RWPE1 (cell line): ENCODE results near the gene GADD45GIP1.
"Not testable (repeated sequence)": the region's sequence is repeated elsewhere in the genome, so short reads cannot be mapped to it uniquely, and the experiment has no call there.

Source experiments
- CTCF ChIA-PET: fragments of 350-600 bp; sonication (Branson Sonifier 250); formaldehyde crosslinking; extraction: SDS; loops from one replicate; lab custom pipeline; 2021; lab: Yijun Ruan, JAX
- POLR2A ChIA-PET: fragments of 400-600 bp; formaldehyde crosslinking; extraction: SDS; loops from one replicate; lab custom pipeline; 2020; ENCODE audit warnings: antibody characterized with exemption; ENCODE audit not compliant: low non-redundant PET; lab: Yijun Ruan, JAX
- DNase-seq: peaks from one replicate; pipeline ENCODE4 v3.0.0; 2012; ENCODE audit warnings: low spot score
- H3K27ac ChIP-seq: fragments of 450-650 bp; 2 replicates; pipeline ENCODE4 v1.5.1; 2017
- TF ChIP-seq, protein P1 (sequence below): fragments of 450-650 bp; conservative IDR thresholded peaks from 2 replicates; pipeline ENCODE4 v1.5.1; 2017; ENCODE audit warnings: low read depth, mild to moderate bottlenecking

The GADD45GIP1 gene

DNA sequence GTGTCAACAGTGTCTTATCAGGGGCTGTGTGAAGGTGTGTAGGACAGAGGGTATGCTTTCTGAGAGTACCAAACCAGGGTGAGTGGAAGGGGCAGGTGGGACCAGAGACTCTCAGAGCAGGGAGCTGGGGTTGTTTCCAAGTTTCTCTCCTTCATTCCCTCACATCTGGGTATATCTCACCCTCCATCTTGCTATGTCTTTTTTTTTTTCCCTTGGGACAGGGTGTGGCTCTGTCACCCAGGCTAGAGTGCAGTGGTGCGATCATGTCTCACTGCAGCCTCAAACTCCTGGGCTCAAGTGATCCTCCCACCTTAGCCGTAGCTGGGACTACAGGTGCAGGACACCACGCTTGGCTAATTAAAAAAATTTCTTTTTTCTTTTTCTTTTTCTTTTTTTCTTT, 23.0 kb upstream of the GADD45GIP1 start:
- no peak overlapping the region for H3K27ac ChIP-seq
- DNase-seq: no peak
- TF ChIP-seq, protein P1, sequence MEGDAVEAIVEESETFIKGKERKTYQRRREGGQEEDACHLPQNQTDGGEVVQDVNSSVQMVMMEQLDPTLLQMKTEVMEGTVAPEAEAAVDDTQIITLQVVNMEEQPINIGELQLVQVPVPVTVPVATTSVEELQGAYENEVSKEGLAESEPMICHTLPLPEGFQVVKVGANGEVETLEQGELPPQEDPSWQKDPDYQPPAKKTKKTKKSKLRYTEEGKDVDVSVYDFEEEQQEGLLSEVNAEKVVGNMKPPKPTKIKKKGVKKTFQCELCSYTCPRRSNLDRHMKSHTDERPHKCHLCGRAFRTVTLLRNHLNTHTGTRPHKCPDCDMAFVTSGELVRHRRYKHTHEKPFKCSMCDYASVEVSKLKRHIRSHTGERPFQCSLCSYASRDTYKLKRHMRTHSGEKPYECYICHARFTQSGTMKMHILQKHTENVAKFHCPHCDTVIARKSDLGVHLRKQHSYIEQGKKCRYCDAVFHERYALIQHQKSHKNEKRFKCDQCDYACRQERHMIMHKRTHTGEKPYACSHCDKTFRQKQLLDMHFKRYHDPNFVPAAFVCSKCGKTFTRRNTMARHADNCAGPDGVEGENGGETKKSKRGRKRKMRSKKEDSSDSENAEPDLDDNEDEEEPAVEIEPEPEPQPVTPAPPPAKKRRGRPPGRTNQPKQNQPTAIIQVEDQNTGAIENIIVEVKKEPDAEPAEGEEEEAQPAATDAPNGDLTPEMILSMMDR: no peak
- POLR2A ChIA-PET: no interaction called here
- CTCF ChIA-PET: interaction anchor here (0.6 to 2.1 kb wide), 4 partner anchors 15 to 610 kb away, joined by 3 to 8 read pairs (median 5); no protein-coding TSS in a partner anchor

- DNase-seq, POLR2A ChIA-PET, H3K27ac ChIP-seq: not testable (repeated sequence)
- CTCF ChIA-PET: interaction anchor here (0.6 to 3.4 kb wide), 5 partner anchors 11 to 186 kb away, joined by 3 to 37 read pairs (median 24); no protein-coding TSS in a partner anchor
Measured at GRCh38 chr19:12976109-12976508, 19.1 kb upstream of the GADD45GIP1 start.

DNA sequence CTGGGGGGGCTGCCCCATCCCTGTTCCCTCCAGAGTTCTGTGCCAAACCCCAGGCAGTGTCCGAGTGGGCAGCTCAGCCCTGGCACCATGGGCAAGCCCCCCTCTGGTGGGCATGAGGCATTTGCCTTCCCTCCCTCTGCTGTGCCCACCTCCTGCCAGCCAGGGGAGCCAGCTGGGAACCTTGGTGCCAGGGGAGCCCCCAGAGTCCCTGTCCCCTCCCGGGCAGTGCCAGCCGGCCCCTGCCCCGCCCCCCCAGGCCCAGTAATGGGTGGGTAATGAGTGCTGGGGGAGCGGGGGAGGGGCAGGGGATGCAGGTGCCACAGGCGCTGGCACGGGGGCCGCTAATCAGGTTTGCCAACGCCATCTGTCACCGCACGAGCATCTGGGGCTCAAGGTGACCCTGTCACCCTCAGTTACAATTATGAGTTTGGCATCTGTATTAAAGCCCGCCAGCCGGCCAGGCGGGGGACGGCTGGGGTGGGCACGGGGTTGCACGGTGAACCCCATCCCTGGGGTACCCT, 18.3 kb upstream of the GADD45GIP1 start:
- no peak for DNase-seq
- CTCF ChIA-PET: interaction anchor here (0.6 to 3.4 kb wide), 4 partner anchors 10 to 118 kb away, joined by 3 to 37 read pairs (median 4); no protein-coding TSS in a partner anchor

GRCh38 chr19:12974301-12975220, 17.5 kb upstream of the GADD45GIP1 start:
- ChIA-PET CTCF (interaction anchor here (0.6 to 1.2 kb wide), 4 partner anchors 9 to 89 kb away, joined by 3 to 6 read pairs (median 4); no protein-coding TSS in a partner anchor), POLR2A (no interaction called here)
- DNase-seq: no peak
- TF ChIP-seq, protein P1: no peak
- 0 out of 2 replicates have a peak overlapping the region, but pooled peaks have one; percentile 24 for H3K27ac ChIP-seq

More for the DNA sequence above, 18.3 kb upstream of the GADD45GIP1 start:
- H3K27ac ChIP-seq: no peak overlapping the region
- POLR2A ChIA-PET: no interaction called here
- TF ChIP-seq, protein P1: no peak

DNA sequence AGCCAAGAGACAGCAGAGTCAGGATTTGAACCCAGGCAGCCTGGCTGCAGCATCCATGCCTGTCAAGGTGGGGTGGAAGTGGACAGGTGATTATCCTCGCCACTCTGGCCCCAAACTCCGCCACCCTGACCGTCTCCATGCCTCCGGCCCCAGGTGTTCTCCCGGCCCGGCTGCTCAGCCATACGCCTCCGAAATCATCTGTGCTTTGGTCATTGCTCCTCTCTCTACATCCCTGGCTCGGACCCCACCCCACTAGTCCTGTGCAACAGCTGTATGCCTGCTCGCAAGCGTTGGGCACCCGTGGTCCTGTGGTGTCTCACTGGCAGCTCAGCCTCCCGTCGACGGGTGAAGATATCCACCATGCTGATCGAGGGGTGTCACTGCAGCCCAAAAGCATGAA, 16.2 kb upstream of the GADD45GIP1 start:
- POLR2A ChIA-PET: interaction anchor here (0.5 kb wide), 1 partner anchor 1314 kb away, joined by 4 read pairs; no protein-coding TSS in a partner anchor
- H3K27ac ChIP-seq: no peak overlapping the region
- DNase-seq: no peak
- CTCF ChIA-PET: interaction anchor here (1.1 kb wide), 1 partner anchor 61 kb away, joined by 4 read pairs; no protein-coding TSS in a partner anchor
- TF ChIP-seq, protein P1: no peak

GRCh38 chr19:12970070-12970820, 13.2 kb upstream of the GADD45GIP1 start:
- peak overlapping the region; percentile 55 for H3K27ac ChIP-seq
- DNase-seq: no peak
- TF ChIP-seq, protein P1: no peak
- ChIA-PET CTCF (interaction anchor here (1.4 kb wide), 1 partner anchor 8 kb away, joined by 9 read pairs; no protein-coding TSS in a partner anchor), POLR2A (no interaction called here)
